A549 (cell line): Measurements from ENCODE around the gene PI4KB. TPM values are rescaled to one million over a fixed set of nuclear protein-coding genes. Genes with fewer than 3 reads are reported as not detected.
A peak's percentile ranks its signal among the peaks of the same experiment; 100 is the strongest.

Experiments used
- ATAC-seq, 2 experiments: fragments of 200-7000 bp in 1 of 2; fragments of >200 bp in 1 of 2; cut with Nextera tagmentation in 1 of 2; cut with Tn5 transposase in 1 of 2; 3 replicates each; pipeline versions ENCODE4 v1.8.0 to v1.9.1; 2018 to 2020; ENCODE audit warnings: mild to moderate bottlenecking in 1 of 2, moderate library complexity in 1 of 2
- CTCF ChIA-PET: fragments of 300-600 bp; sonication (Branson Sonifier 250); formaldehyde crosslinking; extraction: SDS; loops from one replicate; lab custom pipeline; 2021; ENCODE audit warnings: antibody characterized with exemption, inconsistent platforms; lab: Yijun Ruan, JAX
- POLR2A ChIA-PET: fragments of 350-600 bp; formaldehyde crosslinking; extraction: SDS; loops from one replicate; lab custom pipeline; 2021; ENCODE audit warnings: antibody characterized with exemption, inconsistent platforms; lab: Yijun Ruan, JAX
- DNase-seq, 2 experiments: peaks; one replicate each; pipeline versions ENCODE4 v3.0.0 to v3.0.0-alpha.2; 2011 to 2016; ENCODE audit warnings: low read depth in 1 of 2, low spot score in 1 of 2
- FAIRE-seq: peaks from 2 replicates; lab custom pipeline; 2011; peaks lifted over from hg19 to GRCh38; lab: Jason Lieb, UNC
- H3K27ac ChIP-seq, 2 experiments: fragments of >200 bp; sonication (Bioruptor Twin); formaldehyde crosslinking; 3 replicates each; pipeline ENCODE4 v1.5.1; 2016 to 2017
- H3K4me1 ChIP-seq: fragments of >200 bp; sonication (Bioruptor Twin); formaldehyde crosslinking; 3 replicates; pipeline ENCODE4 v1.6.1; 2016
- H3K4me2 ChIP-seq: fragments of >200 bp; sonication (Bioruptor Twin); formaldehyde crosslinking; 3 replicates; pipeline ENCODE4 v1.6.1; 2016
- H3K4me3 ChIP-seq: fragments of >200 bp; sonication (Bioruptor Twin); formaldehyde crosslinking; 3 replicates; pipeline ENCODE4 v1.5.1; 2016
- H3K9me3 ChIP-seq: fragments of >200 bp; sonication (Bioruptor Twin); formaldehyde crosslinking; 3 replicates; pipeline ENCODE4 v1.6.1; 2016
- BHLHE40 ChIP-seq: IDR thresholded peaks from 2 replicates; pipeline ENCODE4 v1.6.1; 2012; ENCODE audit warnings: low read depth, low read length, inconsistent platforms
- CBX8 ChIP-seq: fragments of 200-600 bp; sonication (generic); IDR thresholded peaks from 2 replicates; pipeline ENCODE4 v1.6.1; 2016
- CEBPB ChIP-seq, 2 experiments: fragments of >200 bp in 1 of 2; sonication (Bioruptor Twin) in 1 of 2; formaldehyde crosslinking in 1 of 2; IDR thresholded peaks; 2 replicates each; pipeline ENCODE4 v1.6.1; 2012 to 2016
- CHD2 ChIP-seq: fragments of 150-350 bp; IDR thresholded peaks from 2 replicates; pipeline ENCODE4 v1.6.1; 2014; ENCODE audit warnings: low read length; ENCODE audit not compliant: partially characterized antibody
- CHD4 ChIP-seq: fragments of 200-600 bp; sonication (generic); IDR thresholded peaks from 2 replicates; pipeline ENCODE4 v1.6.1; 2016; ENCODE audit warnings: antibody characterized with exemption, mild to moderate bottlenecking, borderline replicate concordance
- CTCF ChIP-seq: fragments of >200 bp; sonication (Bioruptor Twin); formaldehyde crosslinking; IDR thresholded peaks from 3 replicates; pipeline ENCODE4 v1.5.1; 2016
- EHF ChIP-seq: fragments of 250-450 bp; sonication (Bioruptor Pico); IDR thresholded peaks from 2 replicates; pipeline ENCODE4 v1.5.0; 2020; ENCODE audit warnings: mild to moderate bottlenecking
- EP300 ChIP-seq, 2 experiments: fragments of >200 bp; sonication (Bioruptor Twin); formaldehyde crosslinking; IDR thresholded peaks; 2 replicates in 1 of 2; 3 replicates in 1 of 2; pipeline ENCODE4 v1.6.1; 2016 to 2017
- ESRRA ChIP-seq: fragments of 150-350 bp; IDR thresholded peaks from 2 replicates; pipeline ENCODE4 v1.6.1; 2014; ENCODE audit warnings: mild to moderate bottlenecking, low read length, borderline replicate concordance
- FOSB ChIP-seq: fragments of 250-450 bp; sonication (Bioruptor Pico); IDR thresholded peaks from 2 replicates; pipeline ENCODE4 v1.5.0; 2020; ENCODE audit warnings: mild to moderate bottlenecking, moderate library complexity
- FOSL2 ChIP-seq, 2 experiments: fragments of 450-650 bp in 1 of 2; fragments of >200 bp in 1 of 2; sonication (Bioruptor Twin) in 1 of 2; formaldehyde crosslinking; IDR thresholded peaks; 2 replicates each; pipeline versions ENCODE4 v1.5.0 to v1.6.1; 2016 to 2020; ENCODE audit warnings: mild to moderate bottlenecking in 1 of 2, moderate library complexity in 1 of 2
- FOXS1 ChIP-seq: fragments of 250-450 bp; sonication (Bioruptor Pico); IDR thresholded peaks from 2 replicates; pipeline ENCODE4 v1.5.0; 2020; ENCODE audit warnings: mild to moderate bottlenecking, moderate library complexity
- GATA3 ChIP-seq: IDR thresholded peaks from 2 replicates; pipeline ENCODE4 v1.6.1; 2012; ENCODE audit warnings: borderline replicate concordance
- HDAC2 ChIP-seq: fragments of 200-600 bp; sonication (generic); IDR thresholded peaks from 2 replicates; pipeline ENCODE4 v1.6.1; 2016
- HEYL ChIP-seq: fragments of 250-450 bp; sonication (Bioruptor Pico); IDR thresholded peaks from 2 replicates; pipeline ENCODE4 v1.8.0; 2021; ENCODE audit warnings: mild to moderate bottlenecking, moderate library complexity
- HOXA7 ChIP-seq: fragments of 250-450 bp; sonication (Bioruptor Pico); IDR thresholded peaks from 2 replicates; pipeline ENCODE4 v1.5.0; 2020; ENCODE audit warnings: mild to moderate bottlenecking, moderate library complexity
- HOXB13 ChIP-seq: fragments of 250-450 bp; sonication (Bioruptor Pico); IDR thresholded peaks from 2 replicates; pipeline ENCODE4 v1.5.0; 2020; ENCODE audit warnings: low read depth, mild to moderate bottlenecking, moderate library complexity
- HOXB5 ChIP-seq: fragments of 250-450 bp; sonication (Bioruptor Pico); IDR thresholded peaks from 2 replicates; pipeline ENCODE4 v1.5.0; 2020; ENCODE audit warnings: mild to moderate bottlenecking, moderate library complexity
- JUN ChIP-seq, 2 experiments: fragments of >200 bp; sonication (Bioruptor Twin); formaldehyde crosslinking; IDR thresholded peaks; 2 replicates in 1 of 2; 3 replicates in 1 of 2; pipeline ENCODE4 v1.6.1; 2016 to 2017
- JUNB ChIP-seq: fragments of >200 bp; sonication (Bioruptor Twin); formaldehyde crosslinking; IDR thresholded peaks from 2 replicates; pipeline ENCODE4 v1.6.1; 2016
- KDM1A ChIP-seq: fragments of 200-600 bp; sonication (generic); IDR thresholded peaks from 2 replicates; pipeline ENCODE4 v1.6.1; 2016; ENCODE audit warnings: low read depth, mild to moderate bottlenecking
- NR3C1 ChIP-seq: fragments of >200 bp; sonication (Bioruptor Twin); formaldehyde crosslinking; IDR thresholded peaks from 3 replicates; pipeline ENCODE4 v1.6.1; 2017
- RAD21 ChIP-seq, 2 experiments: fragments of >200 bp in 1 of 2; sonication (Bioruptor Twin) in 1 of 2; formaldehyde crosslinking in 1 of 2; IDR thresholded peaks in 1 of 2; conservative IDR thresholded peaks in 1 of 2; 2 replicates in 1 of 2; 3 replicates in 1 of 2; pipeline ENCODE4 v1.6.1; 2012 to 2018; ENCODE audit warnings: inconsistent platforms in 1 of 2
- RARB ChIP-seq: fragments of 250-450 bp; sonication (Bioruptor Pico); IDR thresholded peaks from 2 replicates; pipeline ENCODE4 v1.8.0; 2021; ENCODE audit warnings: mild to moderate bottlenecking, moderate library complexity
- RFX5 ChIP-seq: fragments of 450-650 bp; IDR thresholded peaks from 2 replicates; pipeline ENCODE4 v1.7.1; 2014; ENCODE audit warnings: antibody characterized with exemption, mild to moderate bottlenecking, moderate library complexity
- RNF2 ChIP-seq: fragments of 200-600 bp; sonication (generic); IDR thresholded peaks from 2 replicates; pipeline ENCODE4 v1.6.1; 2016; ENCODE audit warnings: low read depth, mild to moderate bottlenecking, antibody characterized with exemption, moderate library complexity, borderline replicate concordance
- SMC3 ChIP-seq: fragments of >200 bp; sonication (Bioruptor Twin); formaldehyde crosslinking; IDR thresholded peaks from 3 replicates; pipeline ENCODE4 v1.6.1; 2018; ENCODE audit warnings: inconsistent platforms
- TFCP2L1 ChIP-seq: fragments of 250-450 bp; sonication (Bioruptor Pico); IDR thresholded peaks from 2 replicates; pipeline ENCODE4 v1.5.0; 2021; ENCODE audit warnings: mild to moderate bottlenecking
- USF2 ChIP-seq: fragments of 450-650 bp; IDR thresholded peaks from 2 replicates; pipeline ENCODE4 v1.6.1; 2014; ENCODE audit warnings: antibody characterized with exemption
- ZC3H11A ChIP-seq: fragments of 450-650 bp; IDR thresholded peaks from 2 replicates; pipeline ENCODE4 v1.6.1; 2014; ENCODE audit warnings: antibody characterized with exemption, mild to moderate bottlenecking
- ZFP36 ChIP-seq: fragments of 450-650 bp; IDR thresholded peaks from 2 replicates; pipeline ENCODE4 v1.6.1; 2014; ENCODE audit warnings: borderline replicate concordance; ENCODE audit not compliant: partially characterized antibody
- ZSCAN20 ChIP-seq: fragments of 250-450 bp; sonication (Bioruptor Pico); IDR thresholded peaks from 2 replicates; pipeline ENCODE4 v1.8.0; 2022; ENCODE audit warnings: mild to moderate bottlenecking, moderate library complexity
- WGBS: methylation state at CpG from one replicate; pipeline ENCODE4 v1.1.6; 2017; ENCODE audit errors: missing lambda C conversion rate; 5-methylcytosine and 5-hydroxymethylcytosine counted together
- polyA plus RNA-seq, 4 experiments: library from polyadenylated mRNA; depleted of rRNA in 3 of 4; stranded (reverse); fragments of >200 nt; fragmentation: RNase III in 1 of 4; extraction: RNeasy Plus Mini Kit Qiagen cat#74134 plus additional on column Dnase treatment in 1 of 4; gene quantifications; 2 replicates in 3 of 4; 3 replicates in 1 of 4; pipeline ENCODE4 v1.2.3, GENCODE V29; 2011 to 2017
- TF ChIP-seq, protein P1 (sequence below): fragments of 250-450 bp; sonication (Bioruptor Pico); IDR thresholded peaks from 2 replicates; pipeline ENCODE4 v1.5.0; 2020; ENCODE audit warnings: low read depth, mild to moderate bottlenecking, moderate library complexity
- TF ChIP-seq, protein P2 (sequence below): fragments of 250-450 bp; sonication (Bioruptor Pico); IDR thresholded peaks from 2 replicates; pipeline ENCODE4 v1.5.0; 2021; ENCODE audit warnings: mild to moderate bottlenecking, moderate library complexity, borderline replicate concordance
- TF ChIP-seq, protein P3 (sequence below): IDR thresholded peaks from 2 replicates; pipeline ENCODE4 v1.6.1; 2012; ENCODE audit warnings: low read depth, borderline replicate concordance

PI4KB gene
- polyA plus RNA-seq, 2 of the 4 experiments (the other 2 are of a cell fraction), result 26.8 to 34.4 TPM

GRCh38 chr1:151340870-151341754 is 13.9 kb upstream of the PI4KB start:
- no peak for TF ChIP-seq HDAC2
- TF ChIP-seq SMC3, result peak; percentile 90
- no peak for TF ChIP-seq HOXB13 (CRISPR knock-in tag)
- TF ChIP-seq RNF2, result no peak
- no peak for TF ChIP-seq ZFP36
- TF ChIP-seq, protein P1, sequence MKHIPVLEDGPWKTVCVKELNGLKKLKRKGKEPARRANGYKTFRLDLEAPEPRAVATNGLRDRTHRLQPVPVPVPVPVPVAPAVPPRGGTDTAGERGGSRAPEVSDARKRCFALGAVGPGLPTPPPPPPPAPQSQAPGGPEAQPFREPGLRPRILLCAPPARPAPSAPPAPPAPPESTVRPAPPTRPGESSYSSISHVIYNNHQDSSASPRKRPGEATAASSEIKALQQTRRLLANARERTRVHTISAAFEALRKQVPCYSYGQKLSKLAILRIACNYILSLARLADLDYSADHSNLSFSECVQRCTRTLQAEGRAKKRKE (CRISPR knock-in tag), result no peak
- no peak for TF ChIP-seq HOXA7 (CRISPR knock-in tag)
- no peak for TF ChIP-seq RFX5
- no peak for TF ChIP-seq CHD2
- TF ChIP-seq TFCP2L1 (CRISPR knock-in tag), result no peak
- no peak for TF ChIP-seq FOSL2 (IDR thresholded peaks at IDR 0.05)
- TF ChIP-seq FOSL2 (CRISPR knock-in tag; IDR thresholded peaks at IDR 0.05), result no peak
- TF ChIP-seq CEBPB (IDR thresholded peaks at IDR 0.05), result no peak
- no peak for TF ChIP-seq BHLHE40
- no peak for TF ChIP-seq KDM1A
- no peak for TF ChIP-seq ZC3H11A
- no peak for TF ChIP-seq HEYL (CRISPR knock-in tag)
- TF ChIP-seq, protein P2, sequence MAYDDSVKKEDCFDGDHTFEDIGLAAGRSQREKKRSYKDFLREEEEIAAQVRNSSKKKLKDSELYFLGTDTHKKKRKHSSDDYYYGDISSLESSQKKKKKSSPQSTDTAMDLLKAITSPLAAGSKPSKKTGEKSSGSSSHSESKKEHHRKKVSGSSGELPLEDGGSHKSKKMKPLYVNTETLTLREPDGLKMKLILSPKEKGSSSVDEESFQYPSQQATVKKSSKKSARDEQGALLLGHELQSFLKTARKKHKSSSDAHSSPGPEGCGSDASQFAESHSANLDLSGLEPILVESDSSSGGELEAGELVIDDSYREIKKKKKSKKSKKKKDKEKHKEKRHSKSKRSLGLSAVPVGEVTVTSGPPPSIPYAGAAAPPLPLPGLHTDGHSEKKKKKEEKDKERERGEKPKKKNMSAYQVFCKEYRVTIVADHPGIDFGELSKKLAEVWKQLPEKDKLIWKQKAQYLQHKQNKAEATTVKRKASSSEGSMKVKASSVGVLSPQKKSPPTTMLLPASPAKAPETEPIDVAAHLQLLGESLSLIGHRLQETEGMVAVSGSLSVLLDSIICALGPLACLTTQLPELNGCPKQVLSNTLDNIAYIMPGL (CRISPR knock-in tag), result no peak
- no peak for TF ChIP-seq GATA3
- TF ChIP-seq, protein P3, sequence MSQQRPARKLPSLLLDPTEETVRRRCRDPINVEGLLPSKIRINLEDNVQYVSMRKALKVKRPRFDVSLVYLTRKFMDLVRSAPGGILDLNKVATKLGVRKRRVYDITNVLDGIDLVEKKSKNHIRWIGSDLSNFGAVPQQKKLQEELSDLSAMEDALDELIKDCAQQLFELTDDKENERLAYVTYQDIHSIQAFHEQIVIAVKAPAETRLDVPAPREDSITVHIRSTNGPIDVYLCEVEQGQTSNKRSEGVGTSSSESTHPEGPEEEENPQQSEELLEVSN, result no peak
- no peak for TF ChIP-seq JUNB
- no peak for TF ChIP-seq CHD4
- no peak for TF ChIP-seq JUN (IDR thresholded peaks at IDR 0.05)
- TF ChIP-seq HOXB5 (CRISPR knock-in tag), result no peak
- no peak for TF ChIP-seq EHF (CRISPR knock-in tag)
- no peak for TF ChIP-seq ESRRA
- TF ChIP-seq USF2, result peak; percentile 56
- no peak for TF ChIP-seq EP300 (IDR thresholded peaks at IDR 0.05)
- TF ChIP-seq FOXS1, result no peak
- TF ChIP-seq CTCF, result peak; percentile 87
- no peak for TF ChIP-seq NR3C1
- no peak for TF ChIP-seq RARB (CRISPR knock-in tag)
- no peak for TF ChIP-seq CBX8
- TF ChIP-seq ZSCAN20 (CRISPR knock-in tag), result no peak
- no peak for TF ChIP-seq FOSB (CRISPR knock-in tag)
- TF ChIP-seq RAD21 (conservative IDR thresholded peaks at IDR 0.05 in 1 of 2, IDR thresholded peaks at IDR 0.05 in 1 of 2), result peak; percentile 84 to 87
- peak; percentile 77 for FAIRE-seq
- no peaks in the 10 kb centered on the region for H3K9me3 ChIP-seq
- WGBS, result 31% methylated on average over 7 of the region's 7 CpGs
- ChIA-PET CTCF (interaction anchor here (0.5 to 11.2 kb wide), 59 partner anchors 14 to 517 kb away, joined by 3 to 831 read pairs (median 4); partner anchors contain the start of genes PI4KB, PSMB4, PSMD4 and SELENBP1), POLR2A (interaction anchor here (0.6 to 2.0 kb wide), 6 partner anchors 13 to 151 kb away, joined by 3 to 12 read pairs (median 6); partner anchors contain the start of genes PI4KB and VPS72)
- ATAC-seq, result peak; percentile 87 to 93
- 0 out of 3 replicates have a peak overlapping the region, but pooled peaks have one; percentile 25 for H3K4me2 ChIP-seq
- no peak overlapping the region for H3K27ac ChIP-seq
- peak; percentile 60 to 84 for DNase-seq
- no peak overlapping the region for H3K4me3 ChIP-seq
- peaks cover 9% of the 10 kb centered on the region for H3K4me1 ChIP-seq
